Stimulated activated CD4-positive, alpha-beta T cell treated with anti-CD3 and anti-CD28 coated beads, Interleukin-2, amount 100 ng/mL, for 24 hours (primary cell): ENCODE measurements around the gene EIF6.

Experiments used
- DNase-seq, 2 donors: peaks; one replicate each; pipeline ENCODE4 v3.0.0-alpha.2; 2020

The EIF6 gene

DNA sequence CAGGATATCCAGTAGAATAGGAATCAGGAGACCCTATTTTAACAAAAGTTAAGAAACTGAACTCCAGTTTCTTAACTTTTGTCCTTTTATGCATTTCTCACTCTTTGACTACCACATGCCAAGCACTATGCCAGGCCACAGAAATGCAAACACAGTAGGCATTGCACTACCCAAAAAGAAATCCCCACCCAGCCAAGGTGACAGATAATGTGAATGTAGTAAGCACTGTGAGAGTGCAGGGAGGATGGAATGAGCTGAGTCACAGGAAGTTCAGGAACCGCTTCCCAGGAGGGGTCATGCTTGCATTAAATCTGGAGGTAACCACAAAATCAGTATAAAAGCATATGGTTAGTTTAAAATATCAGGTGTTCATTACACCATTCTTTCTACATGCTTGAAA lies 27.7 kb upstream of the EIF6 start:
- no peak for DNase-seq

DNA sequence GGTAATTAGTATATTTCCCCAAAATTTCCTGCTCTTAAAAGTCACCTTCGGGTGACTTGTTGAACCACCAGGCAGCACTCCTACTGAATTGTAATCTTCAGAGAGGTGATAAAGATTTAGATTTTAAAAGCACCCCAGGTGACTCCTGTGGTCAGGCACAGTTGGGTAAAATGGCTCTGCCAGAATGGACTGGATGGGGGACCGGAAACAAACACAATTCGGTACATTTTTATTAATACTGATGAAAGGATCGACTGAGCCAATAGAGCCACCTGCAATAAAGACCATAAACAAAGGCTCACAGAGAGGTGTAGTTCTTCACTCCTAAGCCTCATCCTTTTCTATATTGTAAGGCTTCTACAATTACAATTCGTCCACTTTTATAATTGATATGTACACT lies 27.2 kb upstream of the EIF6 start:
- DNase-seq = no peak

- DNase-seq = peak; percentile 74 to 81
Measured at GRCh38 chr20:35311409-35311808, 26.8 kb upstream of the EIF6 start.

DNA sequence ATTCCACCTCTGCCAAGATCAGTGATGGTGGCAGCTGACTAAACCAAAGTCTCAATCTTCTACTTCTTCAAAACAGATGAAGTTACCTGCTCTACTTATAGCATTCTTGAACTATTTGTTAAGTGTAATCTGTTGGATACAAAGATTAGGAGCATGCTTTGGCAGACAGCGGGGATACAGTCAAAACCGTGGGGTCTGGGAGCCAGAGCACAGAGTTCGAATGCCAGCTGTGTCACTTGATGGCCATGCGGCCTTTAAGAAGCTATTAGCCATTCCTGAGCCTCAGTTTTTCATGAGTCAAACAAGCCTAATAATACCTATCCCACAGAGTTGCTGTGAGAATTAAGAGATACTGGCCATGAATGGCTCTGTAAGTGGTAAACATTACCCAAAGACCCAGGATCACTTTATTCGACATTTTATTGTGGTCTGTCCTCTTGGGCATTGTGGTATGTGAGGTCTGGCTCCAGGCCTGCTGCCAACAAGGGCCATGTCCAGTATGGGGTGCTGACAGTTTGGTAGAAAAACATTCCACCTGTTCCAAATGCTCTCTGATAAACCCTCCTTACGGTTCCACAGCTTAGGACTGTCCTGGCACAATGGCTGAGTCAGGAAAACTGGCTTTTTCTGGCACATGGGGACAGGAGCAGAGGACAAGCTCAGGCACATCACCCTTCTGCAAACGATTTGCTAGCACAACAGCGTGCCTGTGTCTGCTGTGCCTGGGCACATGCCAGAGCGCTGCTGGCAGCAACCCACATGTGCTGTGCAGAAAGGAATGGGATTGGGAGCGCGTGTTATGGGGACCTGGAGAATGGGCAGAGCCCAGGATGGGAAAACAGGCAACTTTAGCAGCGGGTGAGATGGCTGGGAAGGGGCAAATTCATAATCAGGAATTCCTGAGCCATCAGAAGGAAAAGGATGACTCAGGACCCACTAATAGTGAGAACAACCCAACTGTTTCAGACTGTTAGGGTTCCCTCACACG lies 23.4 kb upstream of the EIF6 start:
- no peak for DNase-seq

GRCh38 chr20:35306931-35307517 lies 22.5 kb upstream of the EIF6 start:
- DNase-seq = peak; percentile 31 to 38

GRCh38 chr20:35305682-35306556 lies 21.3 kb upstream of the EIF6 start:
- DNase-seq = peak; percentile 79 to 82

- DNase-seq = no peak
Measured at GRCh38 chr20:35304956-35305355, 20.4 kb upstream of the EIF6 start.

- DNase-seq = peak; percentile 82 to 86
Measured at GRCh38 chr20:35303735-35304491, 19.3 kb upstream of the EIF6 start.

GRCh38 chr20:35303382-35303734 lies 18.8 kb upstream of the EIF6 start:
- no peak for DNase-seq

DNA sequence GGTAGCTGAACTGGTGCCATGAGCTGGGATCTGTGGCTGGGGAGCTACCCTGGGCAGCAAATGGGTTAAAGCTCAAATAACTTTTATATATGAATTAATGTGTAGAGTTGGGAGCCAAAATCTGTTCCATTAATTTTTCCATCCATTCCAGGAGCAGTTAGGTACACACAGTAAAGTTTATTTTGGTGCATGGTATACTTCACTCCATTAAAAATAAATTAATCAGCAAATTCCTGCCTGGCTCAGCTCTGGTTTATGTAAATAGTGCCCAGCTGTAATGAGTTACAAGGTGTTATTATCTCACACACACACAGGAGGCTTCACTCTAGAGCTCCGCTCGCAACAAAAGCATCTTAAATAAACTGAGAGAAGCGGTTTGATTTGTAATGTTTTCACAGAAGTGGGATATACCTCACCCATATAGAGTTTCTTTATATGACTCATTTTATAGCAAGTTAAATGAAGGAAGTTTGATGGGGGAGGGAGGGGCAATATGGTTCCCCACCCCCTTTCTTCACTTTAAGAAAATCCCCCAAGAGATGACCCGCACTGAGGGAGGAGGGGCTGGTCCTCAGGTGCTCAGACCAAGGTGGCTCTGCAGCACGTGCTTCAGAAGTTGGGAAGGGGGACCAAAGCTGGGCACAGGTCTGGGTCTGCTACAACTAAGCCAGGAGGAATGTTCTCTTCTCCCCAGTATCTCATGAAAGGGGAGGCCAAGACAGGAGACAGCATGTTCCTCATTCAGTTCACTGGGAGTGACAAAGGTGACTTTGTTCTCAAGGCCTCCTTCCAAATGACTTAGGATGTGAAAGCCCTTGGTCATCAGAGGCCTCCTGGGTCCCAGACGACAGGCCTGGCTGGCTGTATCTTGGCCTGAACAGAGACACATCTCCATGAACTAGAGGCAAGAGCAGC lies 18.1 kb upstream of the EIF6 start:
- no peak for DNase-seq

DNA sequence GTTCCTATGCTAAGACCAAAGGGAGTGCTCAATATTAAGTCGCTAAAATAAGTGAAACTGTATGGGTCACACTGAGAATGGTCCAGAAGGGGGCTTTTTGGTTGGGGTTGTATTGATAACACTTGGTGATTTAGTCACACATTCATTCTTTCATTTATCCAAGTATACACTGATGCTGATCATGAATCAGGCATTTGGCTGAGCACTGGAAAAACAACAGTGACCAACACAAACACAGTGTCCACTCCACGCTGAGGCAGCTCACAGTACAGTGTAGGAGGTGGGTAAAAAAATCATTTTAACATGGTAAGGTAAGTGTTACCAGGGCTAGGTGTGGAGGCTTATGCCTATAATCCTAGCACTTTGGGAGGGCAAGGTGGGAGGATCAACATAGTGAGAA lies 16.9 kb upstream of the EIF6 start:
- DNase-seq = no peak

GRCh38 chr20:35300469-35301262 lies 16.1 kb upstream of the EIF6 start:
- no peak for DNase-seq

- no peak for DNase-seq
Measured at GRCh38 chr20:35299780-35300179, 15.2 kb upstream of the EIF6 start.

DNA sequence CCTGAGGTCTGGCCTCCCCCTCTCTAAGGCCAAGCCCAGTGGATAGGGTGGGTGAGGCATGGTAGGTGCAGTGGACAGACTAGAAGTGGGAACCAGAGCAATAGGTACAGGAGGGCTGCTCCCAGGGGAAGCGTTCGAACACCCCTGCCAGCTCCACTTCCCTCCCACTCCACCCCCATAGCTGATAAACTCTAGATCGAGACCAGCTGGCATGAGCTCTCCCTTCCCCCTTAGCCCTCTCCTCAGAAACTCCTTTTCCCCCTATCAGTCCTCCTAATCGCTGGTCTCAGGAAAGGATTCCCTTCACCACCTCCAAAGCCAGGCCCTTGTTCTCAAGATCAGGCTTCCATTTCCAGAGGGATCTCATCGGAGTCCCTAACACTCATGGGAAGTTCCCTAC lies 13.7 kb upstream of the EIF6 start:
- no peak for DNase-seq

DNA sequence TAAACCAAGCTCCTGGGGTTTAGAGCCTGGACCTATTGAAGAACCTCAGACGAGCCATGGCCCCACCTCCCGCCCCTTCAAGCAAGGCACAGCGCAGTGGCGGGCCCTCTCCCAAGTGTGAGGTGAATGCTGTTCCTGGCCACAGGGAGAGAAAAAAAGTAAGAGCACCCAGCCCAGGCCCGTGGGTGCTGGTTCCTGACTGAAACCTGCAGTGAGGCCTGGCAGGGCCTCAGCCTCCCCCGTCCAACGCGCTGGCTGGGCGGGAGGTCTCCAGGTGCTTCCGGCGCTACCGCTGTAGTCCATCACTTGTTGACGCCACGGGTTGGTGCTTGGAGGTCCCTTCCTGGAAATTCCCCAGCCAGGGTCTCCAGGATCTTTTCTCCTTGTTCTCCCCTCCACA lies 13.2 kb upstream of the EIF6 start:
- DNase-seq = no peak

GRCh38 chr20:35297155-35297554 lies 12.6 kb upstream of the EIF6 start:
- DNase-seq = no peak

DNA sequence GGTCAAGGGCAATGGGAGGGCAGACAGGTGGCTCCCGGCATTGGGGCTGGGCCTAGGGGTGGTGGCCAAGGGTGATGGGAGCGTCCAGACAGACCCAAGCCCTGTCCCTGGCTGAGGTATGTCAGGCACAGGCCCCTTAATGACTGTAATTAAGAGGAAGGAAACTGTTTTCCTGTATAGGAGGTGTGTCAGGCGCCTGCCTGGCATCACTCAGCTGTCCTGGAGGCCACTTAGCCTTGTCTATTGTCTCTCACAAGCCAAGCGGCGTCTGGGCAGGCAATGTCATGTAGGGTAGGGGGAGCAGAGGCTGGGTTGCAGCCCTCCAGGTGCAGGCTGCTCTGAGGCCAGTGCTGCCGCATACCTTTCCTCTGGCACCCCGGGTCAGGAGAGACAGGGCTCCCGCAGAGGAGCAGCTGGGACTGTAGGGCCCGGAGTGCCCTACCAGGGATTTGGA lies 11.6 kb upstream of the EIF6 start:
- no peak for DNase-seq

- no peak for DNase-seq
Measured at GRCh38 chr20:35295674-35296073, 11.1 kb upstream of the EIF6 start.

DNA sequence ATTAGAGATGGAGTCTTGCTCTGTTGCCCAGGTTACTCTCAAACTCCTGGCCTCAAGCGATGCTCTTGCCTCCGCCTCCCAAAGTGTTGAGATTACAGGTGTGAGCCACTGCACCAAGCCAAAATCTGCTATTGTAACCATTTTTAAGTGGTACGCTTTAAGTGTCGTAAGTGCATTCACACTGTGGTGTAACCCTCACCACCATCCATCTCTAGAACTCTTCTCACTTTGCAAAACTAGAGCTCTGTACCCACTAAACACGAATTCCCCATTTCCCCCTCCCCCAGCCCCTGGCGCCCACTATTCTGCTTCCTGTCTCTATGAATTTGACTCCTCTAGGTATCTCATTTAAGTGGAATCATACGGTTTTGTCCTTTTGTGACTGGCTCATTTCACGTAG lies 10.5 kb upstream of the EIF6 start:
- DNase-seq = no peak

DNA sequence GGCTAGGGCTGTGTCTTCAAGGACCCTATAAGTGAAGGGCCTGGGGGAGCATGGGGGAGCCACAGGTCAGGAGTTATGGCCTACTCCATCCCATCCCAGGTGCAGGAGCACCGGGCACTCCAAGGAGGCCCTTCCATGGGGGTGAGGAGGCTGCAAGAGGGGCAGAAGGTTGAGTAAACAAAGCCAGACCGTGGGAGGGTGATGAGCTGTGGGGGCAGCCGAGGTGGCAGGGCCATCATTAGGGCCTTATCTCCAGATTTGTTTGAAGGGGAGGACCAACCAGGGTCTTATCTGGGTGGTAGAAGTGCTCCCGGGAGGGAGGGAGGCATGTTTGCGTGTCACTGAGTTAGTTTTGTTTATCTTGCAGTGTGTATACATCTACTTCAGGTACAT lies 9.7 kb upstream of the EIF6 start:
- no peak for DNase-seq
